ENCODE results near the gene CA10. TPM values are rescaled to one million over a fixed set of nuclear protein-coding genes. Genes with fewer than 3 reads are reported as not detected.

CA10 gene
- total and polyA plus RNA-seq, 2 donors (not counting 1 experiment from before 2014, with no cell fraction given) = not detected

- ChIA-PET CTCF (no interaction called here), POLR2A (no interaction called here)
Measured at GRCh38 chr17:51937264-51937663, 221.2 kb downstream of the CA10 start.

GRCh38 chr17:51935477-51935876 lies 223.0 kb downstream of the CA10 start:
- no peak overlapping the region for H3K27ac Mint-ChIP-seq

More at GRCh38 chr17:51937264-51937663, 221.2 kb downstream of the CA10 start:
- H3K4me1 ChIP-seq (ENCODE audit: control insufficient read depth in 2 of 2, insufficient read depth in 2 of 2, low read length in 2 of 2) = no peaks in the 10 kb centered on the region
- H3K27ac ChIP-seq (ENCODE audit: low read length in 2 of 2) = no peak overlapping the region
- no peak overlapping the region for H3K4me3 ChIP-seq (ENCODE audit: control extremely low read depth in 1 of 5, extremely low read depth in 1 of 5, insufficient read depth in 1 of 5, low read depth in 2 of 5, low read length in 4 of 5)
- ATAC-seq (ENCODE audit: low read depth) (no peak), DNase-seq (no peak)
- peaks cover 5% of the 10 kb centered on the region for H3K9me3 Mint-ChIP-seq (ENCODE audit: insufficient read depth)
- no peaks in the 10 kb centered on the region for H3K79me2 ChIP-seq (ENCODE audit: control insufficient read depth, insufficient read depth, low read length)
- no peak overlapping the region for H3K4me3 Mint-ChIP-seq
- H3K27ac Mint-ChIP-seq = no peak overlapping the region
- no peak overlapping the region for H3K9ac ChIP-seq (ENCODE audit: low read length)
- H3K27me3 ChIP-seq (replicated peaks in 1 of 4; ENCODE audit: control extremely low read depth in 1 of 4, control insufficient read depth in 3 of 4, insufficient read depth in 4 of 4, low read length in 3 of 4) = no peaks in the 10 kb centered on the region
- H3K4me1 Mint-ChIP-seq = no peaks in the 10 kb centered on the region
- no peaks in the 10 kb centered on the region for H3K9me3 ChIP-seq (ENCODE audit: control extremely low read depth in 1 of 3, control insufficient read depth in 2 of 3, insufficient read depth in 1 of 3, low read length in 2 of 3)
- H3K4me2 ChIP-seq (replicated peaks; ENCODE audit: low read depth, low read length, poor library complexity, severe bottlenecking) = no peak overlapping the region
- no peaks in the 10 kb centered on the region for H3K27me3 Mint-ChIP-seq
- H3K36me3 ChIP-seq (replicated peaks in 1 of 2; ENCODE audit: control extremely low read depth in 1 of 2, control insufficient read depth in 1 of 2, extremely low read depth in 1 of 2, insufficient read depth in 2 of 2, low read length in 1 of 2) = no peaks in the 10 kb centered on the region
- intact Hi-C loops (cut with micrococcal nuclease) = no loop called here
- no peaks in the 10 kb centered on the region for H4K20me1 ChIP-seq (ENCODE audit: control insufficient read depth, insufficient read depth, low read length, poor library complexity, severe bottlenecking)
- TF ChIP-seq EZH2 (IDR thresholded peaks at IDR 0.05; ENCODE audit: borderline replicate concordance, insufficient read depth, low read depth, low read length, poor library complexity, severe bottlenecking) (no peak), CTCF (IDR thresholded peaks at IDR 0.05) (no peak)
- no peak overlapping the region for H2AFZ ChIP-seq (ENCODE audit: insufficient read depth, low read depth, low read length, poor library complexity, severe bottlenecking)

More at GRCh38 chr17:51935477-51935876, 223.0 kb downstream of the CA10 start:
- Mint-ChIP-seq H3K27me3 (no peaks in the 10 kb centered on the region), H3K4me1 (no peaks in the 10 kb centered on the region), H3K4me3 (no peak overlapping the region), H3K9me3 (ENCODE audit: insufficient read depth) (peaks cover 5% of the 10 kb centered on the region)
- H3K27me3 ChIP-seq (replicated peaks in 1 of 4; ENCODE audit: control extremely low read depth in 1 of 4, control insufficient read depth in 3 of 4, insufficient read depth in 4 of 4, low read length in 3 of 4) = no peaks in the 10 kb centered on the region
- H4K20me1 ChIP-seq (ENCODE audit: control insufficient read depth, insufficient read depth, low read length, poor library complexity, severe bottlenecking) = no peaks in the 10 kb centered on the region
- H3K27ac ChIP-seq (ENCODE audit: low read length in 2 of 2) = no peak overlapping the region
- H3K4me2 ChIP-seq (replicated peaks; ENCODE audit: low read depth, low read length, poor library complexity, severe bottlenecking) = no peak overlapping the region
- 78% methylated on average over 3 of the region's 3 CpGs for whole genome bisulfite sequencing (ENCODE audit: insufficient coverage)
- H2AFZ ChIP-seq (ENCODE audit: insufficient read depth, low read depth, low read length, poor library complexity, severe bottlenecking) = no peak overlapping the region
- ChIA-PET POLR2A (no interaction called here), CTCF (no interaction called here)
- no peak overlapping the region for H3K9ac ChIP-seq (ENCODE audit: low read length)
- no peak for TF ChIP-seq EZH2 (IDR thresholded peaks at IDR 0.05; ENCODE audit: borderline replicate concordance, insufficient read depth, low read depth, low read length, poor library complexity, severe bottlenecking)
- TF ChIP-seq CTCF (IDR thresholded peaks at IDR 0.05) = no peak
- ATAC-seq (ENCODE audit: low read depth) (no peak), DNase-seq (no peak)
- no peaks in the 10 kb centered on the region for H3K9me3 ChIP-seq (ENCODE audit: control extremely low read depth in 1 of 3, control insufficient read depth in 2 of 3, insufficient read depth in 1 of 3, low read length in 2 of 3)
- H3K4me3 ChIP-seq (ENCODE audit: control extremely low read depth in 1 of 5, extremely low read depth in 1 of 5, insufficient read depth in 1 of 5, low read depth in 2 of 5, low read length in 4 of 5) = no peak overlapping the region
- intact Hi-C loops (cut with micrococcal nuclease) = no loop called here
- H3K36me3 ChIP-seq (replicated peaks in 1 of 2; ENCODE audit: control extremely low read depth in 1 of 2, control insufficient read depth in 1 of 2, extremely low read depth in 1 of 2, insufficient read depth in 2 of 2, low read length in 1 of 2) = no peaks in the 10 kb centered on the region
- no peaks in the 10 kb centered on the region for H3K4me1 ChIP-seq (ENCODE audit: control insufficient read depth in 2 of 2, insufficient read depth in 2 of 2, low read length in 2 of 2)
- H3K79me2 ChIP-seq (ENCODE audit: control insufficient read depth, insufficient read depth, low read length) = no peaks in the 10 kb centered on the region
